ENCODE data around the gene LEFTY1.

LEFTY1 gene

GRCh38 chr1:225871359-225872074 lies 17.4 kb downstream of the LEFTY1 start:
- DNase-seq: no peak

GRCh38 chr1:225870911-225871310 lies 18.0 kb downstream of the LEFTY1 start:
- DNase-seq: no peak

- DNase-seq: no peak
Observed at GRCh38 chr1:225868631-225869330, 20.2 kb downstream of the LEFTY1 start.

- DNase-seq: no peak
Observed at GRCh38 chr1:225866981-225867380, 22.0 kb downstream of the LEFTY1 start.

- peak; percentile 77 to 81 for DNase-seq
Observed at GRCh38 chr1:225866061-225866837, 22.7 kb downstream of the LEFTY1 start.

- DNase-seq: no peak
Observed at GRCh38 chr1:225865514-225865913, 23.4 kb downstream of the LEFTY1 start.

GRCh38 chr1:225863167-225863566 lies 25.8 kb downstream of the LEFTY1 start:
- DNase-seq: no peak

GRCh38 chr1:225862581-225862950 lies 26.4 kb downstream of the LEFTY1 start:
- no peak for DNase-seq

- no peak for DNase-seq
Observed at GRCh38 chr1:225861834-225862580, 26.9 kb downstream of the LEFTY1 start.

- DNase-seq: no peak
Observed at GRCh38 chr1:225860876-225861441, 28.0 kb downstream of the LEFTY1 start.

GRCh38 chr1:225860107-225860506 lies 28.8 kb downstream of the LEFTY1 start:
- DNase-seq: no peak

GRCh38 chr1:225859151-225859550 lies 29.8 kb downstream of the LEFTY1 start:
- DNase-seq: no peak

- no peak for DNase-seq
Observed at GRCh38 chr1:225857256-225857655, 31.7 kb downstream of the LEFTY1 start.

GRCh38 chr1:225855503-225856300 lies 33.2 kb downstream of the LEFTY1 start:
- DNase-seq: no peak

- DNase-seq: no peak
Observed at GRCh38 chr1:225853441-225853840, 35.5 kb downstream of the LEFTY1 start.

GRCh38 chr1:225852413-225853124 lies 36.4 kb downstream of the LEFTY1 start:
- no peak for DNase-seq

GRCh38 chr1:225851805-225852204 lies 37.1 kb downstream of the LEFTY1 start:
- DNase-seq: no peak

- no peak for DNase-seq
Observed at GRCh38 chr1:225850370-225850769, 38.6 kb downstream of the LEFTY1 start.

GRCh38 chr1:225849925-225850324 lies 39.0 kb downstream of the LEFTY1 start:
- peak; percentile 30 to 41 for DNase-seq

GRCh38 chr1:225848030-225848955 lies 40.7 kb downstream of the LEFTY1 start:
- no peak for DNase-seq
